Stimulated activated CD4-positive, alpha-beta T cell treated with anti-CD3 and anti-CD28 coated beads, Interleukin-15, amount 100 ng/mL, for 1 hour (primary cell): ENCODE results near the gene RNASE1.
"Not testable (repeated sequence)": the region's sequence is repeated elsewhere in the genome, so short reads cannot be mapped to it uniquely, and the experiment has no call there.

Experiments
- DNase-seq, 2 donors: peaks; one replicate each; pipeline ENCODE4 v3.0.0-alpha.2; 2020; ENCODE audit warnings: low read depth in 1 of 2, low spot score in 1 of 2

The RNASE1 gene

DNA sequence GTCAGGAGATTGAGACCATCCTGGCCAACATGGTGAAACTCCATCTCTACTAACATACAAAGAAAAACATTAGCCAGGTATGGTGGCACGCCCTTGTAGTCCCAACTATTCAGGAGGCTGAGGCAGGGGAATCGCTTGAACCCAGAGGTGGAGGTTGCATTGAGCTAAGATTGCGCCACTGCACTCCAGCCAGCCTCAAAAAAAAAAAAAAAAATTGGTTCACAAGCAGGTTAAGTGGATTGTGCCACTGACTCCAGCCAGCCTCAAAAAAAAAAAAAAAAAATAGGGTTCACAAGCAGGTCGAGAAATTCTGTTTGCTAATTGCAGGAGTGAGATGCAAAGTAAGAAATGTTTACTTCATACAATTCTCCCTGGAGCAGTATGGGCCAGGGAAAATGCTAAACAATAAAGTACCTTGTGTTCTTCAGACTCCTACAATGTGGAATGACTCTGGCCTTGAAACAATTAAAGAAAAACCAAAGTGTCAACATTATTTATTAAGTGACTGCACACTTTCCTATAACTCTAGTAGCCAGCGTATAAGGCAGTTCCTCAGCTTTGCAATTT lies 28.3 kb downstream of the RNASE1 start:
- no peak for DNase-seq

DNA sequence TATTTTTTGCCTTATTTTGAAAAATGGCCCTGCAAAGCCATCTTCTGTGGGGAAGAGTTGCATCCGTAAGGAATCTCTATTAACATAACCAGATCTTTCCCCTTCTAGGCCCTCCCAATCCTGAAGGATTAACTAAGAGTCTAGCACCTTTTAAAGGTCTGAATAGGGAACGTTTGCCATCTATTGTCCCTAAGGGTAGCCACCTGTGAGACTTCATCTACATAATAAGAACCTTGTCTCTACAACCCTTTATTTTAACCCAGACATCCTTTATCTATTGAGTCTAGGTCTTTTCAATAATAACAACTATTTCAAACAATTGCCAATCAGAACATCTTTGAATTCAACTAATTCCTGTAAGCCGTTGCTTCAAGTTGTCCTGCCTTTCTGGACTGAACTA lies 30.0 kb downstream of the RNASE1 start:
- DNase-seq, result no peak

DNA sequence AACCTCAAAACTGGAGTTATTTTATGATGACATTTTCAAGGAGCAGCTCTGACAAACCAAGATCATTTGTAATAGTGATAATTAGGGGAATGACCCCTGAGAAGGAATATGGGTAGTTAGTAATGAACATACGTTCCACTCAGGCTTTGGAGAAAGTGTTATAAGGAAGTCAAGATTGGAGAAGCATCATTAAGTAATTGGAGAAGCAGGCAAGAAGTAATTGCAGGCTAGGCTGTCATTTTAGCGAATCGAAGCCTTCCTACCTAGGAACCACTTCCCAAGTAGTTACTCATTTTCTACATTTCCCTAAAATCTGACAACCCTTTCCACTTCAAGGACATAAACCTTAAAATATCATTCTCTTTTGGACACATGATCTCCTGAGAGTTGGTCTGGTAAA lies 33.2 kb downstream of the RNASE1 start:
- no peak for DNase-seq

GRCh38 chr14:20768593-20768892 lies 34.1 kb downstream of the RNASE1 start:
- no peak for DNase-seq

DNA sequence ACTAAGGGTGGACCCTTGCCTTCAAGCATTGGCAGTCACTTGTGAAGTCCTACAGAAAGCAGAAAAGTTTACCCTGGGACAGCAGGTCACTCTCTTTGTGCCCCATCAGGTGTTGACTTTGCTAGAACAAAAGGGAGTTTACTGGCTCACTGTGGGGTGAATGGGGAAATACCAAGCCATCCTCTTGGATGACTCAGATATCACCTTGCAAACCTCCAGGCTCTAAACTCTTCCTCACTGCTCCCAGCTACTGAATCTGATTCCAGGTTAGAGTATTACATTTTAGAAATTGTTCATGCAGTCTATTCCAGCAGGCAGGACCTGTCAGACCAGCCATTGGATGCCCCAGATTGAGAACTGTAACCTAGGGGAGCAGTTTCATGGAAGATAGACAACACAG lies 41.7 kb downstream of the RNASE1 start:
- DNase-seq, result no peak

DNA sequence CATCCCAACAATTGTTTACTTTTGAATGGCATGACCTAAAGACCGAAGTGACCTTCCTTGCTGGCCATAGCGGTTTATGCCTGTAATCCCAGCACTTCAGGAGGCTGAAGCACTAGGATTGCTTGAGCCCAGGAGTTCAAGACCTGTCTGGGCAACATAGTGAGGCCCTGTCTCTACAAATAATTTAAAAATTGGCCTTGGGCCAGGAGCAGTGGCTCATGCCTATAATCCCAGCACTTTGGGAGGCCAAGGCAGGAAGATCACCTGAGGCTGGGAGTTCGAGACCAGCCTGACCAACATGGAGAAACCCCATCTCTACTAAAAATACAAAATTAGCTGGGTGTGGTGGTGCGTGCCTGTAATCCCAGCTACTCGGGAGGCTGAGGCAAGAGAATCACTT lies 43.2 kb downstream of the RNASE1 start:
- DNase-seq, result not testable (repeated sequence)

- no peak for DNase-seq
Measured at GRCh38 chr14:20757965-20758364, 44.7 kb downstream of the RNASE1 start.

GRCh38 chr14:20755037-20755436 lies 47.6 kb downstream of the RNASE1 start:
- DNase-seq, result no peak

DNA sequence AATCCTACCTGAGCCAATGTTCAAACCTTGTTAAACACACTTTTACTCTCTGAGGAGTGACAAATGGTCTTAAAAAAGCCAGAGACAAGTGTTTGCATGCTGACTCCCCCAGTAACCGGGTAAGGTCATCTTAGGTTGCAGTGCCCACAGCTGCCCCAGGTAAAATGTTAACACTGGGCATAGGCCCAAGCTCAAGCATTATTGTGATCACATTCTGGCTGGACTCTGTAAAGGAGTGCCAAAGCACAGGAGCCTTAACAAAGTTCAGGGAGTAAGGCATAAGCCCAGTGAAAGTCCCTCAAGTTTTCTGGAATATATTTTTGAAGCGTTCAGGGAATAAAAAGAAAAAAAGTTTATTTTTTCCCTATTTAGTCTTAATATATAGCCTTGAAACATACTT lies 48.3 kb downstream of the RNASE1 start:
- no peak for DNase-seq

- no peak for DNase-seq
Measured at GRCh38 chr14:20751963-20752562, 50.6 kb downstream of the RNASE1 start.
